ENCODE measurements around the gene CD81. TPM values are rescaled to one million over a fixed set of nuclear protein-coding genes. Genes with fewer than 3 reads are reported as not detected.
"Not testable (repeated sequence)": the region's sequence is repeated elsewhere in the genome, so short reads cannot be mapped to it uniquely, and the experiment has no call there.

The CD81 gene
- total and polyA plus RNA-seq, 2 experiments from 2014 or later = 67.6 to 434 TPM

- 64 to 72% methylated on average over 7 of the region's 7 CpGs for WGBS, 2 experiments (ENCODE audit: low coverage in 1 of 2, low lambda C conversion rate in 2 of 2, missing lambda C conversion rate in 2 of 2)
- no peak overlapping the region for H2AFZ ChIP-seq
- no peak for DNase-seq
- in situ Hi-C loops (cut with MboI) = no loop called here
- no peaks in the 10 kb centered on the region for H4K20me1 ChIP-seq (ENCODE audit: insufficient read depth)
- no peaks in the 10 kb centered on the region for H3K4me1 ChIP-seq (ENCODE audit: insufficient read depth)
- H3K36me3 ChIP-seq (ENCODE audit: low read depth) = no peaks in the 10 kb centered on the region
- H3K27ac ChIP-seq = no peak overlapping the region
- no peak for TF ChIP-seq EZH2 (IDR thresholded peaks at IDR 0.05; ENCODE audit: insufficient read depth, poor library complexity, severe bottlenecking)
- TF ChIP-seq EZH2phosphoT487 (IDR thresholded peaks at IDR 0.05; ENCODE audit: insufficient read depth, low read depth) = no peak
- no peak overlapping the region for H3K9ac ChIP-seq
- no peak overlapping the region for H3K4me2 ChIP-seq (ENCODE audit: unreplicated experiment)
- H3K4me3 ChIP-seq = no peak overlapping the region
- H3K9me2 ChIP-seq (ENCODE audit: insufficient read depth) = no peaks in the 10 kb centered on the region
- H3K27me3 ChIP-seq (replicated peaks; ENCODE audit: insufficient read depth) = no peaks in the 10 kb centered on the region
- H3K79me2 ChIP-seq (ENCODE audit: insufficient read depth) = no peaks in the 10 kb centered on the region
- no peaks in the 10 kb centered on the region for H3K9me3 ChIP-seq (ENCODE audit: low read depth)
- no peaks in the 10 kb centered on the region for H3F3A ChIP-seq (ENCODE audit: insufficient read depth)
Observed at GRCh38 chr11:2362414-2362813, 14.7 kb upstream of the CD81 start.

- no peak for TF ChIP-seq EZH2 (IDR thresholded peaks at IDR 0.05; ENCODE audit: insufficient read depth, poor library complexity, severe bottlenecking)
- Histone ChIP-seq H3K9me2 (ENCODE audit: insufficient read depth) (no peaks in the 10 kb centered on the region), H3K9me3 (ENCODE audit: low read depth) (no peaks in the 10 kb centered on the region), H3K4me2 (ENCODE audit: unreplicated experiment) (no peak overlapping the region), H3K27ac (no peak overlapping the region), H3K36me3 (ENCODE audit: low read depth) (no peaks in the 10 kb centered on the region), H3K9ac (no peak overlapping the region), H3K4me1 (ENCODE audit: insufficient read depth) (no peaks in the 10 kb centered on the region), H2AFZ (no peak overlapping the region), H3F3A (ENCODE audit: insufficient read depth) (no peaks in the 10 kb centered on the region), H3K27me3 (replicated peaks; ENCODE audit: insufficient read depth) (no peaks in the 10 kb centered on the region), H3K79me2 (ENCODE audit: insufficient read depth) (no peaks in the 10 kb centered on the region), H3K4me3 (no peak overlapping the region), H4K20me1 (ENCODE audit: insufficient read depth) (no peaks in the 10 kb centered on the region)
- in situ Hi-C loops (cut with MboI) = no loop called here
- WGBS, 2 experiments (ENCODE audit: low coverage in 1 of 2, low lambda C conversion rate in 2 of 2, missing lambda C conversion rate in 2 of 2) = 83 to 87% methylated on average over 10 of the region's 10 CpGs
- DNase-seq = no peak
Observed at GRCh38 chr11:2363130-2363529, 14.0 kb upstream of the CD81 start.

DNA sequence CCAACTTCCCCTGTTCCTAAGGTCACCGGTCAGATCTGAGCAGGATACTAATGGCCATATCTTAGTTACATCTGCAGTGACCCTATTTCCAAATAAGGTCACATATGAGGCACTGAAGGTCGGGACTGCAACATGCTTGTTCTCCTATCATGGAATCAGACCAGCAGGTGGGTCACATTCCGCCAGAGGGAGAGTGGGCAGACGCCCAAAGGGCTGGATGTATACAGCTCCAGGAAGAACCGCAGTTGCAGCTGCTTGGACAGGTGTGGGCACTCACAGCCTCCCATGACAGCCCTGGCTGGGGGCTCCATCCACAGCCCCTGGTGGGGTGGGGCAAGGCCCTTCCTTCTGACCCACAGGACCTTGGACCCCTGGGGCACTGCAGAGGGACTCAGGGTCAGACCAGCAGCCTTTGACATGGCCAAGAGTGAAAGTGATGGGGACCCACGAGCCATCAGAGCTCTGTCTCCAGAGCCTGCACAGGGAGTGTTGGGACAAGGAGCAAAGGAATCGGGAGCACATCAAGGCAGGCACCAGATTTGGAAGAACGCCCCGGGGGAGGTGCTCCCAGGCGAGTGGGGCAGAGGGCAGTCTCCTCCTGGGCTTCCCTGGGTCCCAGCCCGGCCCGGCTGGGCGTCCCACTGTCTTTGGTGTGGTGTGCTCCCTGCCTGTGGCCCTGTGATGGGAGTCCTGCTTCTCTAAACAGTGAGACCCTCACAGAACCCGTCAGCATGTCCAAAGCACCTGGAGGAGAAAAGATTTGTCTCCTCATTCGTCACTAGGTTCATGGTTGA lies 13.3 kb upstream of the CD81 start:
- Histone ChIP-seq H3K9ac (no peak overlapping the region), H3K79me2 (ENCODE audit: insufficient read depth) (no peaks in the 10 kb centered on the region), H3K9me2 (ENCODE audit: insufficient read depth) (no peaks in the 10 kb centered on the region), H3K9me3 (ENCODE audit: low read depth) (no peaks in the 10 kb centered on the region), H3K36me3 (ENCODE audit: low read depth) (no peaks in the 10 kb centered on the region), H2AFZ (no peak overlapping the region), H3F3A (ENCODE audit: insufficient read depth) (no peaks in the 10 kb centered on the region), H3K27ac (no peak overlapping the region), H3K4me2 (ENCODE audit: unreplicated experiment) (no peak overlapping the region), H3K4me3 (no peak overlapping the region), H4K20me1 (ENCODE audit: insufficient read depth) (no peaks in the 10 kb centered on the region), H3K27me3 (replicated peaks; ENCODE audit: insufficient read depth) (no peaks in the 10 kb centered on the region), H3K4me1 (ENCODE audit: insufficient read depth) (no peaks in the 10 kb centered on the region)
- TF ChIP-seq EZH2phosphoT487 (IDR thresholded peaks at IDR 0.05; ENCODE audit: insufficient read depth, low read depth) (no peak), EZH2 (IDR thresholded peaks at IDR 0.05; ENCODE audit: insufficient read depth, poor library complexity, severe bottlenecking) (no peak)
- WGBS, 2 experiments (ENCODE audit: low coverage in 1 of 2, low lambda C conversion rate in 2 of 2, missing lambda C conversion rate in 2 of 2) = 76 to 80% methylated on average over 14 to 15 of the region's 15 CpGs
- in situ Hi-C loops (cut with MboI) = no loop called here
- DNase-seq = no peak

GRCh38 chr11:2364386-2364785 lies 12.7 kb upstream of the CD81 start:
- H3F3A ChIP-seq (ENCODE audit: insufficient read depth); in situ Hi-C loops (cut with MboI): not testable (repeated sequence)
- 75 to 80% methylated on average over 12 of the region's 12 CpGs for WGBS, 2 experiments (ENCODE audit: low coverage in 1 of 2, low lambda C conversion rate in 2 of 2, missing lambda C conversion rate in 2 of 2)

More at GRCh38 chr11:2364386-2364785, 12.7 kb upstream of the CD81 start:
- H2AFZ ChIP-seq; H3K9me3 ChIP-seq (ENCODE audit: low read depth); H3K4me1 ChIP-seq (ENCODE audit: insufficient read depth); H4K20me1 ChIP-seq (ENCODE audit: insufficient read depth); H3K9me2 ChIP-seq (ENCODE audit: insufficient read depth); H3K9ac ChIP-seq; H3K27me3 ChIP-seq (replicated peaks; ENCODE audit: insufficient read depth); H3K27ac ChIP-seq; H3K4me2 ChIP-seq (ENCODE audit: unreplicated experiment); H3K79me2 ChIP-seq (ENCODE audit: insufficient read depth); DNase-seq; H3K4me3 ChIP-seq; H3K36me3 ChIP-seq (ENCODE audit: low read depth): not testable (repeated sequence)
